SJSA1 (cell line): ENCODE data around the gene ALG10. TPM values are rescaled to one million over a fixed set of nuclear protein-coding genes. Genes with fewer than 3 reads are reported as not detected.
"Not testable (repeated sequence)": the region's sequence is repeated elsewhere in the genome, so short reads cannot be mapped to it uniquely, and the experiment has no call there.

Source experiments
- DNase-seq, 2 experiments: peaks; one replicate each; pipeline ENCODE4 v3.0.0-alpha.2; 2015 to 2020; ENCODE audit warnings: low spot score in 2 of 2, low read depth in 1 of 2
- H3K27ac ChIP-seq: fragments of 250-450 bp; sonication (Bioruptor Pico); 2 replicates; pipeline ENCODE4 v1.5.1; 2020; ENCODE audit warnings: mild to moderate bottlenecking, moderate library complexity
- H3K27me3 ChIP-seq: fragments of 250-450 bp; sonication (Bioruptor Pico); replicated peaks from 2 replicates; pipeline ENCODE4 v1.5.1; 2020; ENCODE audit warnings: mild to moderate bottlenecking, moderate library complexity
- H3K36me3 ChIP-seq: fragments of 250-450 bp; sonication (Bioruptor Pico); 2 replicates; pipeline ENCODE4 v1.5.1; 2020; ENCODE audit warnings: mild to moderate bottlenecking
- H3K4me1 ChIP-seq: fragments of 250-450 bp; sonication (Bioruptor Pico); replicated peaks from 2 replicates; pipeline ENCODE4 v1.6.1; 2021; ENCODE audit warnings: mild to moderate bottlenecking
- H3K4me3 ChIP-seq: fragments of 250-450 bp; sonication (Bioruptor Pico); 2 replicates; pipeline ENCODE4 v1.5.1; 2020; ENCODE audit warnings: mild to moderate bottlenecking
- H3K9me3 ChIP-seq: fragments of 250-450 bp; sonication (Bioruptor Pico); replicated peaks from 2 replicates; pipeline ENCODE4 v1.5.1; 2020; ENCODE audit warnings: mild to moderate bottlenecking
- total RNA-seq: library from RNA; depleted of rRNA; stranded (reverse); fragments of >200 nt; shearing (Covaris generic); gene quantifications from 2 replicates; pipeline ENCODE4 v1.2.3, GENCODE V29; 2014

Gene ALG10
- total RNA-seq, 1 experiment from 2014 or later, result 7.4 TPM

GRCh38 chr12:34046570-34046969 is 24.3 kb downstream of the ALG10 start:
- DNase-seq, result no peak
- Histone ChIP-seq H3K27ac (no peak overlapping the region), H3K4me1 (no peaks in the 10 kb centered on the region), H3K36me3 (no peaks in the 10 kb centered on the region), H3K27me3 (no peaks in the 10 kb centered on the region), H3K9me3 (no peaks in the 10 kb centered on the region), H3K4me3 (no peak overlapping the region)

- not testable (repeated sequence) for H3K4me3 ChIP-seq, H3K4me1 ChIP-seq, DNase-seq, H3K36me3 ChIP-seq, H3K9me3 ChIP-seq, H3K27me3 ChIP-seq, H3K27ac ChIP-seq
These were observed 25.6 kb downstream of the ALG10 start for GRCh38 chr12:34047855-34048254.

- no peak overlapping the region for H3K4me3 ChIP-seq
- H3K9me3 ChIP-seq, result no peaks in the 10 kb centered on the region
- no peak for DNase-seq
- H3K27me3 ChIP-seq, result no peaks in the 10 kb centered on the region
- H3K27ac ChIP-seq, result no peak overlapping the region
- no peaks in the 10 kb centered on the region for H3K36me3 ChIP-seq
- no peaks in the 10 kb centered on the region for H3K4me1 ChIP-seq
These were observed 26.4 kb downstream of the ALG10 start for GRCh38 chr12:34048714-34049113.

GRCh38 chr12:34051486-34051885 is 29.2 kb downstream of the ALG10 start:
- H3K9me3 ChIP-seq, result no peaks in the 10 kb centered on the region
- no peak for DNase-seq
- H3K36me3 ChIP-seq, result no peaks in the 10 kb centered on the region
- H3K4me1 ChIP-seq, result no peaks in the 10 kb centered on the region
- no peak overlapping the region for H3K4me3 ChIP-seq
- no peaks in the 10 kb centered on the region for H3K27me3 ChIP-seq
- H3K27ac ChIP-seq, result no peak overlapping the region

- Histone ChIP-seq H3K4me1 (no peaks in the 10 kb centered on the region), H3K27ac (no peak overlapping the region), H3K27me3 (no peaks in the 10 kb centered on the region), H3K9me3 (no peaks in the 10 kb centered on the region), H3K36me3 (no peaks in the 10 kb centered on the region), H3K4me3 (no peak overlapping the region)
- DNase-seq, result no peak
These were observed 32.6 kb downstream of the ALG10 start for GRCh38 chr12:34054938-34055337.
